ENCODE measurements around the gene C2CD4C. TPM values are rescaled to one million over a fixed set of nuclear protein-coding genes. Genes with fewer than 3 reads are reported as not detected.
"Not testable (repeated sequence)": the region's sequence is repeated elsewhere in the genome, so short reads cannot be mapped to it uniquely, and the experiment has no call there.

The C2CD4C gene
- total and polyA plus RNA-seq, 12 donors: 0.17 to 3.2 (median 1.2) TPM; not detected in 1

- Histone ChIP-seq H3K9me3 (replicated peaks in 1 of 3) (no peaks in the 10 kb centered on the region), H3K36me3 (replicated peaks in 1 of 2) (no peaks in the 10 kb centered on the region), H3K4me3 (no peak overlapping the region), H3K27ac (no peak overlapping the region), H3K4me1 (replicated peaks in 1 of 2) (no peaks in the 10 kb centered on the region), H3K27me3 (peaks cover 14% of the 10 kb centered on the region)
- TF ChIP-seq CTCF (IDR thresholded peaks at IDR 0.05) (no peak), POLR2A (IDR thresholded peaks at IDR 0.05) (no peak)
- intact Hi-C loops (cut with DNase I): no loop called here
- DNase-seq: peak in 1 of 7 donors; percentile 6
- 70 to 91% (median 84%) methylated on average over 2 to 9 of the region's 9 CpGs for WGBS, 4 donors
These were observed 9.6 kb downstream of the C2CD4C start for GRCh38 chr19:399370-399769.

- no peak overlapping the region for H3K27ac ChIP-seq
- H3K4me1 ChIP-seq (replicated peaks in 1 of 2): no peaks in the 10 kb centered on the region
- peaks cover 14% of the 10 kb centered on the region for H3K27me3 ChIP-seq
- DNase-seq: no peak
- no peak for TF ChIP-seq CTCF (IDR thresholded peaks at IDR 0.05)
- no peak for TF ChIP-seq POLR2A (IDR thresholded peaks at IDR 0.05)
- WGBS, 4 donors: 77 to 87% (median 83%) methylated on average over 7 to 17 of the region's 17 CpGs
- no peaks in the 10 kb centered on the region for H3K36me3 ChIP-seq (replicated peaks in 1 of 2)
- intact Hi-C loops (cut with DNase I): no loop called here
- no peak overlapping the region for H3K4me3 ChIP-seq
- no peaks in the 10 kb centered on the region for H3K9me3 ChIP-seq (replicated peaks in 1 of 3)
These were observed 10.2 kb downstream of the C2CD4C start for GRCh38 chr19:398719-399118.

- H3K36me3 ChIP-seq (replicated peaks in 1 of 2): no peaks in the 10 kb centered on the region
- no peak overlapping the region for H3K4me3 ChIP-seq
- no peak overlapping the region for H3K27ac ChIP-seq
- DNase-seq: no peak
- H3K9me3 ChIP-seq (replicated peaks in 1 of 3): no peaks in the 10 kb centered on the region
- H3K27me3 ChIP-seq: peaks cover 14% of the 10 kb centered on the region
- no peak for TF ChIP-seq POLR2A (IDR thresholded peaks at IDR 0.05)
- intact Hi-C loops (cut with DNase I): no loop called here
- H3K4me1 ChIP-seq (replicated peaks in 1 of 2): no peaks in the 10 kb centered on the region
- WGBS, 4 donors: 84 to 91% (median 88%) methylated on average over 28 to 31 of the region's 31 CpGs
These were observed 10.8 kb downstream of the C2CD4C start for GRCh38 chr19:397941-398706.

GRCh38 chr19:397321-397720 lies 11.6 kb downstream of the C2CD4C start:
- no peak for DNase-seq
- TF ChIP-seq POLR2A (IDR thresholded peaks at IDR 0.05) (no peak), CTCF (IDR thresholded peaks at IDR 0.05) (no peak)
- Histone ChIP-seq H3K4me3 (no peak overlapping the region), H3K27me3 (peaks cover 12% of the 10 kb centered on the region), H3K36me3 (replicated peaks in 1 of 2) (no peaks in the 10 kb centered on the region), H3K4me1 (replicated peaks in 1 of 2) (no peaks in the 10 kb centered on the region), H3K27ac (no peak overlapping the region), H3K9me3 (replicated peaks in 1 of 3) (no peaks in the 10 kb centered on the region)
- 55 to 64% (median 56%) methylated on average over 11 to 18 of the region's 18 CpGs for WGBS, 4 donors
- intact Hi-C loops (cut with DNase I): no loop called here

GRCh38 chr19:395467-395866 lies 13.5 kb downstream of the C2CD4C start:
- Histone ChIP-seq H3K4me1 (replicated peaks in 1 of 2) (no peaks in the 10 kb centered on the region), H3K9me3 (replicated peaks in 1 of 3) (no peaks in the 10 kb centered on the region), H3K36me3 (replicated peaks in 1 of 2) (no peaks in the 10 kb centered on the region), H3K27me3 (no peaks in the 10 kb centered on the region), H3K4me3 (no peak overlapping the region), H3K27ac (no peak overlapping the region)
- intact Hi-C loops (cut with DNase I): no loop called here
- DNase-seq: no peak
- TF ChIP-seq CTCF (IDR thresholded peaks at IDR 0.05) (no peak), POLR2A (IDR thresholded peaks at IDR 0.05) (no peak)
- 69 to 88% (median 80%) methylated on average over 5 of the region's 5 CpGs for WGBS, 4 donors

- 86 to 100% (median 89%) methylated on average over 1 of the region's 1 CpG for WGBS, 4 donors
- H3K36me3 ChIP-seq (replicated peaks in 1 of 2); H3K27me3 ChIP-seq; intact Hi-C loops (cut with DNase I); DNase-seq; H3K4me1 ChIP-seq (replicated peaks in 1 of 2); H3K9me3 ChIP-seq (replicated peaks in 1 of 3); H3K27ac ChIP-seq; H3K4me3 ChIP-seq: not testable (repeated sequence)
These were observed 14.1 kb downstream of the C2CD4C start for GRCh38 chr19:394857-395256.

- H3K27ac ChIP-seq; H3K36me3 ChIP-seq (replicated peaks in 1 of 2); intact Hi-C loops (cut with DNase I); H3K27me3 ChIP-seq; H3K4me3 ChIP-seq; DNase-seq; H3K4me1 ChIP-seq (replicated peaks in 1 of 2); H3K9me3 ChIP-seq (replicated peaks in 1 of 3): not testable (repeated sequence)
These were observed 15.4 kb downstream of the C2CD4C start for GRCh38 chr19:393560-393959.

Data from adrenal gland (tissue), 12 donors.